GM06990 (cell line): ENCODE data around the gene CXXC5.

Experiments
- DNase-seq: peaks from one replicate; pipeline ENCODE4 v3.0.0-alpha.2; 2011; ENCODE audit not compliant: insufficient read length; ENCODE audit errors: extremely low read depth
- H3K27me3 ChIP-seq: replicated peaks from 2 replicates; pipeline ENCODE4 v1.6.0; 2011; ENCODE audit warnings: low read length; ENCODE audit not compliant: control insufficient read depth, insufficient read depth
- H3K36me3 ChIP-seq: 2 replicates; pipeline ENCODE4 v1.5.1; 2011; ENCODE audit warnings: low read length; ENCODE audit not compliant: control insufficient read depth, insufficient read depth
- H3K4me3 ChIP-seq: replicated peaks from 2 replicates; pipeline ENCODE4 v1.5.1; 2011; ENCODE audit warnings: low read depth, mild to moderate bottlenecking, control low read depth, low read length
- CTCF ChIP-seq: IDR thresholded peaks from 2 replicates; pipeline ENCODE4 v1.5.1; 2011; ENCODE audit warnings: low read length, control low read depth, mild to moderate bottlenecking, inconsistent platforms; ENCODE audit not compliant: insufficient read depth, poor library complexity, severe bottlenecking

CXXC5 gene

GRCh38 chr5:139665626-139666025 lies 17.5 kb downstream of the CXXC5 start:
- DNase-seq, result no peak
- Histone ChIP-seq H3K27me3 (no peaks in the 10 kb centered on the region), H3K36me3 (no peaks in the 10 kb centered on the region), H3K4me3 (no peak overlapping the region)
- no peak for TF ChIP-seq CTCF

GRCh38 chr5:139666551-139666950 lies 18.4 kb downstream of the CXXC5 start:
- H3K36me3 ChIP-seq, result no peaks in the 10 kb centered on the region
- no peak for TF ChIP-seq CTCF
- H3K27me3 ChIP-seq, result no peaks in the 10 kb centered on the region
- DNase-seq, result no peak
- no peak overlapping the region for H3K4me3 ChIP-seq

- DNase-seq, result no peak
- TF ChIP-seq CTCF, result no peak
- H3K36me3 ChIP-seq, result no peaks in the 10 kb centered on the region
- H3K27me3 ChIP-seq, result no peaks in the 10 kb centered on the region
- H3K4me3 ChIP-seq, result peak overlapping the region; percentile 69; the same call in 1 of the 2 replicates
These were observed 19.0 kb downstream of the CXXC5 start for GRCh38 chr5:139667001-139667729.

- no peak for TF ChIP-seq CTCF
- Histone ChIP-seq H3K36me3 (no peaks in the 10 kb centered on the region), H3K27me3 (no peaks in the 10 kb centered on the region), H3K4me3 (peak overlapping the region; percentile 69)
- DNase-seq, result no peak
These were observed 19.5 kb downstream of the CXXC5 start for GRCh38 chr5:139667730-139668063.

GRCh38 chr5:139668064-139668880 lies 20.1 kb downstream of the CXXC5 start:
- Histone ChIP-seq H3K27me3 (no peaks in the 10 kb centered on the region), H3K4me3 (peak overlapping the region; percentile 69), H3K36me3 (no peaks in the 10 kb centered on the region)
- no peak for TF ChIP-seq CTCF
- DNase-seq, result peak; percentile 73
